GM23338 (cell line): Measurements from ENCODE around the gene HDAC1. TPM values are rescaled to one million over a fixed set of nuclear protein-coding genes. Genes with fewer than 3 reads are reported as not detected.

Experiments
- ATAC-seq: fragments of 200-7000 bp; cut with Tn5 transposase; 3 replicates; pipeline ENCODE4 v1.9.1; 2020
- DNase-seq: peaks from one replicate; pipeline ENCODE4 v3.0.0-alpha.2; 2015; ENCODE audit warnings: low spot score
- H2AFZ ChIP-seq: fragments of 200-600 bp; sonication (generic); 2 replicates; pipeline ENCODE4 v1.8.0; 2016; ENCODE audit warnings: antibody characterized with exemption, mild to moderate bottlenecking, moderate library complexity
- H3F3A ChIP-seq: fragments of 200-600 bp; sonication (generic); replicated peaks from 2 replicates; pipeline ENCODE4 v1.8.0; 2017; ENCODE audit warnings: antibody characterized with exemption, mixed run types, low read depth
- H3K27ac ChIP-seq: fragments of 200-600 bp; sonication (generic); 2 replicates; pipeline ENCODE4 v1.6.1; 2016; ENCODE audit warnings: low read depth
- H3K27me3 ChIP-seq: fragments of 200-600 bp; sonication (generic); 2 replicates; pipeline ENCODE4 v1.8.0; 2016; ENCODE audit warnings: mild to moderate bottlenecking, mixed run types, moderate library complexity; ENCODE audit not compliant: insufficient read depth
- H3K36me3 ChIP-seq: fragments of 200-600 bp; sonication (generic); 2 replicates; pipeline ENCODE4 v1.8.0; 2016; ENCODE audit warnings: mild to moderate bottlenecking; ENCODE audit not compliant: insufficient read depth
- H3K4me1 ChIP-seq: fragments of 200-600 bp; sonication (generic); 2 replicates; pipeline ENCODE4 v1.8.0; 2016; ENCODE audit warnings: mild to moderate bottlenecking, moderate library complexity; ENCODE audit not compliant: insufficient read depth
- H3K4me2 ChIP-seq: fragments of 200-600 bp; sonication (generic); 2 replicates; pipeline ENCODE4 v1.7.1; 2017; ENCODE audit warnings: mixed run types
- H3K4me3 ChIP-seq: fragments of 200-600 bp; sonication (generic); 2 replicates; pipeline ENCODE4 v1.6.1; 2016; ENCODE audit warnings: mixed run types
- H3K79me2 ChIP-seq: fragments of 200-600 bp; sonication (generic); replicated peaks from 2 replicates; pipeline ENCODE4 v1.8.0; 2017; ENCODE audit warnings: mild to moderate bottlenecking; ENCODE audit not compliant: insufficient read depth
- H3K9me2 ChIP-seq: fragments of 200-600 bp; sonication (generic); 2 replicates; pipeline ENCODE4 v1.8.0; 2017; ENCODE audit not compliant: insufficient read depth
- H4K20me1 ChIP-seq: fragments of 200-600 bp; sonication (generic); replicated peaks from 2 replicates; pipeline ENCODE4 v1.8.0; 2017; ENCODE audit warnings: mild to moderate bottlenecking; ENCODE audit not compliant: insufficient read depth
- H3K27ac Mint-ChIP-seq: 2 replicates; pipeline ENCODE4 v1.8.0; 2020; ENCODE audit warnings: inconsistent platforms, mild to moderate bottlenecking, moderate library complexity, mixed read lengths
- H3K27me3 Mint-ChIP-seq: 3 replicates; pipeline ENCODE4 v1.8.0; 2022; ENCODE audit warnings: low read depth, mild to moderate bottlenecking, moderate library complexity, mixed read lengths, inconsistent platforms; ENCODE audit not compliant: insufficient read depth, poor library complexity
- H3K36me3 Mint-ChIP-seq: 3 replicates; pipeline ENCODE4 v1.8.0; 2021; ENCODE audit warnings: low read depth, mild to moderate bottlenecking, inconsistent platforms, moderate library complexity, mixed read lengths
- H3K4me1 Mint-ChIP-seq: 3 replicates; pipeline ENCODE4 v1.8.0; 2020; ENCODE audit warnings: mild to moderate bottlenecking, inconsistent platforms, mixed read lengths
- H3K4me3 Mint-ChIP-seq: 3 replicates; pipeline ENCODE4 v1.8.0; 2021; ENCODE audit warnings: moderate library complexity, mild to moderate bottlenecking, inconsistent platforms, mixed read lengths
- H3K9me3 Mint-ChIP-seq: 3 replicates; pipeline ENCODE4 v1.8.0; 2020; ENCODE audit warnings: moderate library complexity, mild to moderate bottlenecking, inconsistent platforms, mixed read lengths
- CREB1 ChIP-seq: fragments of 250-450 bp; sonication (Bioruptor Pico); IDR thresholded peaks from 2 replicates; pipeline ENCODE4 v1.5.0; 2020; ENCODE audit warnings: low read depth, mild to moderate bottlenecking, moderate library complexity
- CTCF ChIP-seq, 2 experiments: fragments of 200-600 bp in 1 of 2; sonication (generic) in 1 of 2; conservative IDR thresholded peaks; 2 replicates each; pipeline versions ENCODE4 v1.5.1 to v1.6.1; 2016 to 2017; ENCODE audit warnings: antibody characterized with exemption in 2 of 2, low read depth in 2 of 2, mild to moderate bottlenecking in 2 of 2, moderate library complexity in 1 of 2
- ETS1 ChIP-seq: IDR thresholded peaks from 2 replicates; pipeline ENCODE4 v1.6.1; 2016; ENCODE audit warnings: antibody characterized with exemption
- EZH2 ChIP-seq: fragments of 200-600 bp; sonication (generic); IDR thresholded peaks from one replicate; pipeline ENCODE4 v1.8.0; 2017; ENCODE audit warnings: antibody characterized with exemption, mild to moderate bottlenecking, low read depth; ENCODE audit not compliant: unreplicated experiment
- EZH2phosphoT487 ChIP-seq: fragments of 200-600 bp; sonication (generic); IDR thresholded peaks from one replicate; pipeline ENCODE4 v1.8.1; 2018; ENCODE audit warnings: antibody characterized with exemption; ENCODE audit not compliant: unreplicated experiment
- JUNB ChIP-seq: IDR thresholded peaks from one replicate; pipeline ENCODE4 v1.6.1; 2016; ENCODE audit warnings: antibody characterized with exemption; ENCODE audit not compliant: unreplicated experiment
- POLR2AphosphoS5 ChIP-seq: IDR thresholded peaks from 2 replicates; pipeline ENCODE4 v1.6.1; 2016; ENCODE audit warnings: antibody characterized with exemption, low read depth
- STAT1 ChIP-seq: IDR thresholded peaks from one replicate; pipeline ENCODE4 v1.6.1; 2016; ENCODE audit warnings: antibody characterized with exemption; ENCODE audit not compliant: unreplicated experiment
- ZNF114 ChIP-seq: fragments of 250-450 bp; sonication (Bioruptor Pico); IDR thresholded peaks from 2 replicates; pipeline ENCODE4 v1.5.0; 2020; ENCODE audit warnings: mild to moderate bottlenecking, moderate library complexity
- ZNF331 ChIP-seq: fragments of 250-450 bp; sonication (Bioruptor Pico); IDR thresholded peaks from 2 replicates; pipeline ENCODE4 v1.5.0; 2020; ENCODE audit warnings: low read depth, mild to moderate bottlenecking, moderate library complexity
- ZNF462 ChIP-seq: fragments of 250-450 bp; sonication (Bioruptor Pico); IDR thresholded peaks from 2 replicates; pipeline ENCODE4 v1.5.0; 2020; ENCODE audit warnings: mild to moderate bottlenecking, moderate library complexity
- polyA plus RNA-seq: library from polyadenylated mRNA; unstranded; fragments of >200 nt; fragmentation: Nextera tagmentation; extraction: Ambion mirVana; gene quantifications from 2 replicates; pipeline ENCODE4 v1.2.1, GENCODE V29; 2016
- total RNA-seq: library from RNA; depleted of rRNA; stranded (reverse); fragments of >200 nt; shearing (Covaris generic); gene quantifications from 2 replicates; pipeline ENCODE4 v1.2.3, GENCODE V29; 2014

The HDAC1 gene
- total and polyA plus RNA-seq, 2 experiments from 2014 or later: 82.6 to 104 TPM

DNA sequence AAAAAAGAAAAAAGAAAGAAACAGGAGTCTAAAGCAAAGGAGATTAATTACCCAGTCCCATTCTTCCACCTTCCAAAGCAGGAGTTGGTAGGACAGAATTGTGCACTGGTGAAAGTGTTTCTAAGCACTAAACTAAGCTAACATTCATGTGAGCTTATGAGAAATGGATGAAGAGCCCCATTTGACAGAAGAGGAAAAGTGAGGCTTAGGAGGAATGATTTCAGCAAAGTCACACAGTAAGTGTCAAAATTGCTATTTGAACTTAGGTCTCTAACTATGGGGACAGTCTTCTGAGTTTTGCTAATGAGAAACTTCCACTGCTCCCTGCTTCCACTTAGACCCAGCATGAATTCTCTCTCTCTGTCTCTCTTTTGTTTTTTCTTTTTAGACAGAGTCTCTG, 22.1 kb upstream of the HDAC1 start:
- peaks cover 16% of the 10 kb centered on the region for H3K4me1 ChIP-seq
- H3K27me3 ChIP-seq: no peaks in the 10 kb centered on the region
- no peak overlapping the region for H3K27ac Mint-ChIP-seq
- H3K4me2 ChIP-seq: no peak overlapping the region
- H3K9me3 Mint-ChIP-seq: no peaks in the 10 kb centered on the region
- DNase-seq (no peak), ATAC-seq (no peak)
- H3K4me3 ChIP-seq: no peak overlapping the region
- TF ChIP-seq ZNF331: no peak
- no peaks in the 10 kb centered on the region for H3K36me3 ChIP-seq
- no peak overlapping the region for H3K27ac ChIP-seq
- H4K20me1 ChIP-seq: no peaks in the 10 kb centered on the region
- H3K4me1 Mint-ChIP-seq: peaks cover 32% of the 10 kb centered on the region
- H3K79me2 ChIP-seq: no peaks in the 10 kb centered on the region; the same call in 1 of the 2 replicates
- no peak overlapping the region for H2AFZ ChIP-seq
- no peak overlapping the region for H3K4me3 Mint-ChIP-seq
- H3K9me2 ChIP-seq: 0 out of 2 replicates have a peak, but pooled peaks cover 3% of the 10 kb centered on the region
- no peaks in the 10 kb centered on the region; the same call in 2 of the 3 replicates for H3K36me3 Mint-ChIP-seq
- H3F3A ChIP-seq: peaks cover 20% of the 10 kb centered on the region
- peaks cover 16% of the 10 kb centered on the region for H3K27me3 Mint-ChIP-seq

- Histone ChIP-seq H3F3A (peaks cover 18% of the 10 kb centered on the region), H3K4me1 (peaks cover 26% of the 10 kb centered on the region), H2AFZ (peak overlapping the region; percentile 14; the same call in 1 of the 2 replicates), H3K27me3 (0 out of 2 replicates have a peak, but pooled peaks cover 5% of the 10 kb centered on the region), H3K27ac (no peak overlapping the region), H3K79me2 (no peaks in the 10 kb centered on the region; the same call in 1 of the 2 replicates), H3K36me3 (peaks cover 6% of the 10 kb centered on the region; the same call in 1 of the 2 replicates), H3K4me3 (no peak overlapping the region), H3K4me2 (no peak overlapping the region; the same call in 1 of the 2 replicates), H3K9me2 (0 out of 2 replicates have a peak, but pooled peaks cover 3% of the 10 kb centered on the region), H4K20me1 (no peaks in the 10 kb centered on the region)
- Mint-ChIP-seq H3K36me3 (peaks cover 12% of the 10 kb centered on the region), H3K4me1 (peaks cover 39% of the 10 kb centered on the region), H3K9me3 (no peaks in the 10 kb centered on the region), H3K4me3 (0 out of 3 replicates have a peak overlapping the region, but pooled peaks have one; percentile 72), H3K27ac (peak overlapping the region; percentile 95; the same call in 1 of the 2 replicates), H3K27me3 (peaks cover 11% of the 10 kb centered on the region)
- no peak for ATAC-seq
- no peak for DNase-seq
- TF ChIP-seq ZNF331 (no peak), CTCF (conservative IDR thresholded peaks at IDR 0.05; ENCODE audit: low read depth in 2 of 2) (no peak), ETS1 (no peak), ZNF462 (CRISPR knock-in tag) (no peak), POLR2AphosphoS5 (no peak), CREB1 (CRISPR knock-in tag) (no peak), ZNF114 (CRISPR knock-in tag) (no peak), STAT1 (no peak), EZH2phosphoT487 (no peak), EZH2 (no peak), JUNB (no peak)
These were observed 19.1 kb upstream of the HDAC1 start for GRCh38 chr1:32272557-32273390.
